ENCODE results near the gene MYT1.

The MYT1 gene

DNA sequence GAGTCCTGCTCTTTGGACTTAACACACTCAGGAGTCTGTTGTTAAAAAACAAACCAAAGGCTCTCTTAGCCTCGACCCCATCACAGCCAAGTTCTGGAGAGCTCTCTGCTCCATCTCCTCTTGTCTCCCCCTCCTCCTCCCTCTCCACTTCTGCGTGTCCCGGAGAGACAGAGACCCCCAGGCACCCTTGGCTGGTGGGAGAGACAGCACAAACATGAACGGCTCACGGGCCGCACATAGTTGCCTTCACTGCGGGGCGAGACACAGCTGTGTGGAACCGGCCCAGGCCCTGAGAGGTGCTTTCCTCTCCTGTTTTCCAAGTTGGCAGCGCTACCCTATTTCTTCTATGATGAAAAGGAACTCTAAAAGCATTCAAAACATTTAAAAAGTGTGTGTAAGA, 23.3 kb upstream of the MYT1 start:
- no peak for TF ChIP-seq TCF12 (IDR thresholded peaks at IDR 0.05; ENCODE audit: low read depth)
- TF ChIP-seq FOXM1 (IDR thresholded peaks at IDR 0.05; ENCODE audit: borderline replicate concordance, low read depth): no peak
- TF ChIP-seq YY1 (IDR thresholded peaks at IDR 0.05; ENCODE audit: low read depth): no peak
- TF ChIP-seq, protein P1, sequence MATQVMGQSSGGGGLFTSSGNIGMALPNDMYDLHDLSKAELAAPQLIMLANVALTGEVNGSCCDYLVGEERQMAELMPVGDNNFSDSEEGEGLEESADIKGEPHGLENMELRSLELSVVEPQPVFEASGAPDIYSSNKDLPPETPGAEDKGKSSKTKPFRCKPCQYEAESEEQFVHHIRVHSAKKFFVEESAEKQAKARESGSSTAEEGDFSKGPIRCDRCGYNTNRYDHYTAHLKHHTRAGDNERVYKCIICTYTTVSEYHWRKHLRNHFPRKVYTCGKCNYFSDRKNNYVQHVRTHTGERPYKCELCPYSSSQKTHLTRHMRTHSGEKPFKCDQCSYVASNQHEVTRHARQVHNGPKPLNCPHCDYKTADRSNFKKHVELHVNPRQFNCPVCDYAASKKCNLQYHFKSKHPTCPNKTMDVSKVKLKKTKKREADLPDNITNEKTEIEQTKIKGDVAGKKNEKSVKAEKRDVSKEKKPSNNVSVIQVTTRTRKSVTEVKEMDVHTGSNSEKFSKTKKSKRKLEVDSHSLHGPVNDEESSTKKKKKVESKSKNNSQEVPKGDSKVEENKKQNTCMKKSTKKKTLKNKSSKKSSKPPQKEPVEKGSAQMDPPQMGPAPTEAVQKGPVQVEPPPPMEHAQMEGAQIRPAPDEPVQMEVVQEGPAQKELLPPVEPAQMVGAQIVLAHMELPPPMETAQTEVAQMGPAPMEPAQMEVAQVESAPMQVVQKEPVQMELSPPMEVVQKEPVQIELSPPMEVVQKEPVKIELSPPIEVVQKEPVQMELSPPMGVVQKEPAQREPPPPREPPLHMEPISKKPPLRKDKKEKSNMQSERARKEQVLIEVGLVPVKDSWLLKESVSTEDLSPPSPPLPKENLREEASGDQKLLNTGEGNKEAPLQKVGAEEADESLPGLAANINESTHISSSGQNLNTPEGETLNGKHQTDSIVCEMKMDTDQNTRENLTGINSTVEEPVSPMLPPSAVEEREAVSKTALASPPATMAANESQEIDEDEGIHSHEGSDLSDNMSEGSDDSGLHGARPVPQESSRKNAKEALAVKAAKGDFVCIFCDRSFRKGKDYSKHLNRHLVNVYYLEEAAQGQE (IDR thresholded peaks at IDR 0.05; ENCODE audit: low read depth): no peak
- no peak for TF ChIP-seq NFIC (IDR thresholded peaks at IDR 0.05)
- TF ChIP-seq, protein P2, sequence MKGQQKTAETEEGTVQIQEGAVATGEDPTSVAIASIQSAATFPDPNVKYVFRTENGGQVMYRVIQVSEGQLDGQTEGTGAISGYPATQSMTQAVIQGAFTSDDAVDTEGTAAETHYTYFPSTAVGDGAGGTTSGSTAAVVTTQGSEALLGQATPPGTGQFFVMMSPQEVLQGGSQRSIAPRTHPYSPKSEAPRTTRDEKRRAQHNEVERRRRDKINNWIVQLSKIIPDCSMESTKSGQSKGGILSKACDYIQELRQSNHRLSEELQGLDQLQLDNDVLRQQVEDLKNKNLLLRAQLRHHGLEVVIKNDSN (IDR thresholded peaks at IDR 0.05): no peak
- no peak for TF ChIP-seq CREB1 (IDR thresholded peaks at IDR 0.05; ENCODE audit: low read depth)
- no peak for TF ChIP-seq RAD21 (IDR thresholded peaks at IDR 0.05; ENCODE audit: low read depth)
- no peak for TF ChIP-seq TAF1 (IDR thresholded peaks at IDR 0.05; ENCODE audit: low read depth)
- TF ChIP-seq EP300 (IDR thresholded peaks at IDR 0.05; ENCODE audit: borderline replicate concordance): no peak
- no peak for TF ChIP-seq EGR1 (IDR thresholded peaks at IDR 0.05)
- no peak for TF ChIP-seq ZBTB7A (IDR thresholded peaks at IDR 0.05; ENCODE audit: low read depth)
- no peak for TF ChIP-seq CEBPB (IDR thresholded peaks at IDR 0.05)
- no peak for TF ChIP-seq TEAD4 (IDR thresholded peaks at IDR 0.05)
- TF ChIP-seq, protein P3, sequence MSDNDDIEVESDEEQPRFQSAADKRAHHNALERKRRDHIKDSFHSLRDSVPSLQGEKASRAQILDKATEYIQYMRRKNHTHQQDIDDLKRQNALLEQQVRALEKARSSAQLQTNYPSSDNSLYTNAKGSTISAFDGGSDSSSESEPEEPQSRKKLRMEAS (IDR thresholded peaks at IDR 0.05): no peak

DNA sequence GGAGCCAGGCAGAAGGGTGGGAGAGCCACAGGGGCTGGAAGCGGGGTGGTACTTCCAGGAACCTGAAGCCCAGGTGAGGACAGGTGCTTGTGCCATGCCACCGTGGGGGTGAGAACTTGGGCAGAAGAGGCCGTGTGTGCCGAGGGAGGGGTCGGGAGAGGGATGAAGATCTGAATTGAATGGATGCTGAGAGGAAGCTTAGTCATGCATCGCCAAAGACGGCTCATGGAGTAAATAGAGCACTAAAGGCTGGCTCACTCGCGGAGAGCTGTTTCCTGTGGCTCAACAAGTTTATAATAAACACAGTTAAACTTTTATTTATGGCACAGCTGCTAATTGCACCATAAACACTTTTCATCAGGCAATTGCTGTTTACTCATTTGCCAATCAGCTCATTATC, 21.7 kb upstream of the MYT1 start:
- no peak for TF ChIP-seq ZBTB7A (IDR thresholded peaks at IDR 0.05; ENCODE audit: low read depth)
- no peak for TF ChIP-seq TCF12 (IDR thresholded peaks at IDR 0.05; ENCODE audit: low read depth)
- no peak for TF ChIP-seq CREB1 (IDR thresholded peaks at IDR 0.05; ENCODE audit: low read depth)

DNA sequence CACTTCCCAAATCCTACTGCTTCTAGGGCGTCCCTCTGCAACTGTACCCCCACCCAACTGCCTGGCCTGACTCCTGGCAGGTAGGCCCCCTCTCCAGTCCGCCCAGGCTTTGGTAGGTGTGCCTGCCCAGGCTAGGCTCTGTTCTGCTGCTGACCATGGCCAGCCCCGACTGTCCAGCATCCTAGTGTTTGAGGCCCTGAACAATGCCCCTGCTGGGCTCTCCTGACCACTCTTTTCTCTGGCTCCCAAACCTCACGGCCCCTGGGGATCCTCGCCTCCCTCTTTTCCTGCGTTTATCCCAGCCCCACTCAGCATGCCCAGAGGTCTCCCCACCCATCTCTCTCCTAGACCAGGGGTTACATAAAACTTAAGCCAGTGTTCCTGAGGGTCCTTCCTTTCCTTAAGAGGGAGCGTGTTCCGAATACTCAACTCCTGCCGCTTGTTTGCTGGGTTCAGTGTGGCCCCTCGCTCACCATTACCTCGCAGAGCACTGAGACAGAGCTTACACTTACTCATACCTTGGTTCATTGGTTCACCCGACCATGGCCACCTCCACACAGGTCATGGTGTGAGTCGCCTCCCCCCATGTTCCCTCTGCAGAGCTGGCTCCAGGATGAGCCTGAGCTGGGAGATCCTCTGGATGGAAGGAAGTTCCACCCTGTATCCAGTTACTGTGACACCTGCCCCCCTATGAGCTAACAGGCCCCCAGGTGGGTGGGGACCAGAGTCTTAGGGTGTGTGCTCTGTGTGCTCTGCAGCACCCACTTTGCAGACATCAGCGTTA, 21.0 kb upstream of the MYT1 start:
- TF ChIP-seq TCF12 (IDR thresholded peaks at IDR 0.05; ENCODE audit: low read depth) (no peak), FOXM1 (IDR thresholded peaks at IDR 0.05; ENCODE audit: borderline replicate concordance, low read depth) (no peak)

DNA sequence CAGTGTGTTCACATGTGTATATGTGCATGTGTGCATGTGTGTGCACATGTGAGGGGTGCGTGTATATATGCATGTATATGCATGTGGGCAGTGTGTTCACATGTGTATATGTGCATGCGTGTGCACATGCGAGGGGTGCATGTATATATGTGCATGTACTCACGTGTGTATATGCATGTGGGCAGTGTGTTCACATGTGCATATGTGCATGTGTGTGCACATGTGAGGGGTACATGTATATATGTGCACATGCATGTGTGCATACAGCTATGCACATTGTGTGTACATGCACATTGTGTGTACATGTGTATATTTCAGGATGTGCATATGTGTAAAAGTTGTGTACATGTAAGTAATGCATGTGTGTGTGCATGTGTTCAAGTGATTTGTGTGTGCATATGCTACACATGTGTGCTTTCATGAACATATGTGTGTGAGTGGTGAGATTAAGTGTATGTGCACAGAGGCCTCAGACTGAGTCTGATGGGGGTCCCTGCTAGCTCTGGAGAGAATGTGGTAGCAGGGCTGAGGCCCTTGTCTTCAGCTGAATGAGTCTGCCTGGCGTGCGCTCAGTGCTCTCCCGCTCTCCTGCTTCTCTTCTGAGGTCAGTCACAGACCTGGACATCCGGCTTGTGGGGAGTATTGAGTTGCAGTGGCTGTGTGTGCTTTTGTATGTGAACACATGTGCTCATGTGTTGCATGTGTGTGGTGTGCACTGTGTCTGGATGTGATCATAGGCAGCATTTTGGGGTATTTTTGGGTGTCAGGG, 19.9 kb upstream of the MYT1 start:
- no peak for TF ChIP-seq ZBTB7A (IDR thresholded peaks at IDR 0.05; ENCODE audit: low read depth)
- TF ChIP-seq NFIC (IDR thresholded peaks at IDR 0.05): no peak

DNA sequence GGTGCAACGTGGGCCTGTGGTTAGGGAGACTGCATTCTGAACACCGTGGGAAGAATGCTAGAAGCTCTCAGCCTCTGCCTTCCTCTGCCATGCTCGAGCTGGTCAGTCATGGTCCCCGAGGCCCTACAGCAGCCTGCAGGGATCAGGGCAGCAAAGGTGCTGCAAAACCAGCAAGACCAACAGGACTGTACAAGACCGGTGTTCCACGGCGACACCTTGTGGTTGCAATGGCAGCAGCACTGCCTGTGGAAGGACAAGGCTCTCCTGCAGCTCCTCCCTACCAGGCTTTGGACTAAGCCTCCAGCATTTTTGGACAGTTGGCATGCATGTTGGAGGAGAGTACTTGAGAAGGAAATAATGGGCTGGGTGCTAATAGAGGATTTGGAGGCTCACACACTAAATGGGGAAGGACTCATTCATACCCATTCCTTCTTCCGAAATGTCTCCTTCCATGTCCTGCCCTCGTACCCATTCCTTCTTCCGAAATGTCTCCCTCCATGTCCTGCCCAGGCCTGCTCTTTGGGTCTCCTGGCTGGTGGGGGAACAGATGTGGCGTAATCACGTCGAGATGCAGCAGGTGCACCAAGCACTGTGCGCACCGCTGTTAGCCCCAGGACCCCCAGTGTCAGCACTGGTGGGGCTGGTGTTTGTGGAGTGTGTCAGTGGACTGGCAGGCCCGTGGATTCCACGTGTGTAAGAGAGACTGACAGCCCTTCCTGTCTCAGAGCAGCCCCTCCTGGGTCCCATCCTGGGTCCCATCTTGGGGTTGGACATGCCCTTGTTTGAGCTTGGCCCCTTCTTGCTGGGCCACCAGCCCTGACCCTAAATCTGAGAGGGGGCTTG, 18.6 kb upstream of the MYT1 start:
- TF ChIP-seq, protein P3 (IDR thresholded peaks at IDR 0.05): no peak
- TF ChIP-seq, protein P2 (IDR thresholded peaks at IDR 0.05): 0 out of 2 replicates have a peak, but pooled peaks have one; percentile 14
- no peak for TF ChIP-seq EP300 (IDR thresholded peaks at IDR 0.05; ENCODE audit: borderline replicate concordance)
- peak; percentile 16; the same call in 1 of the 2 replicates for TF ChIP-seq RAD21 (IDR thresholded peaks at IDR 0.05; ENCODE audit: low read depth)
- TF ChIP-seq, protein P1 (IDR thresholded peaks at IDR 0.05; ENCODE audit: low read depth): no peak
- TF ChIP-seq NFIC (IDR thresholded peaks at IDR 0.05): no peak
- no peak for TF ChIP-seq TCF12 (IDR thresholded peaks at IDR 0.05; ENCODE audit: low read depth)
- TF ChIP-seq YY1 (IDR thresholded peaks at IDR 0.05; ENCODE audit: low read depth): no peak

Data from Ishikawa (cell line).